ENCODE results near the gene EXOC1.
"Not testable (repeated sequence)": the region's sequence is repeated elsewhere in the genome, so short reads cannot be mapped to it uniquely, and the experiment has no call there.

Gene EXOC1

GRCh38 chr4:55907469-55907868 is 54.0 kb downstream of the EXOC1 start:
- DNase-seq (ENCODE audit: low read depth) = no peak

- DNase-seq (ENCODE audit: low read depth) = no peak
Observed at GRCh38 chr4:55910140-55910539, 56.7 kb downstream of the EXOC1 start.

GRCh38 chr4:55912249-55912648 is 58.8 kb downstream of the EXOC1 start:
- no peak for DNase-seq (ENCODE audit: low read depth)

GRCh38 chr4:55920571-55920970 is 67.1 kb downstream of the EXOC1 start:
- no peak for DNase-seq (ENCODE audit: low read depth)

GRCh38 chr4:55921093-55921492 is 67.6 kb downstream of the EXOC1 start:
- no peak for DNase-seq (ENCODE audit: low read depth)

- no peak for DNase-seq (ENCODE audit: low read depth)
Observed at GRCh38 chr4:55925241-55925640, 71.8 kb downstream of the EXOC1 start.

- DNase-seq (ENCODE audit: low read depth) = no peak
Observed at GRCh38 chr4:55926610-55927009, 73.2 kb downstream of the EXOC1 start.

GRCh38 chr4:55927803-55928437 is 74.5 kb downstream of the EXOC1 start:
- DNase-seq (ENCODE audit: low read depth) = no peak

GRCh38 chr4:55928846-55929245 is 75.4 kb downstream of the EXOC1 start:
- DNase-seq (ENCODE audit: low read depth) = no peak

- DNase-seq (ENCODE audit: low read depth) = no peak
Observed at GRCh38 chr4:55931043-55931442, 77.6 kb downstream of the EXOC1 start.

GRCh38 chr4:55931833-55932232 is 78.4 kb downstream of the EXOC1 start:
- no peak for DNase-seq (ENCODE audit: low read depth)

GRCh38 chr4:55932511-55932910 is 79.1 kb downstream of the EXOC1 start:
- DNase-seq (ENCODE audit: low read depth) = no peak

- DNase-seq (ENCODE audit: low read depth) = no peak
Observed at GRCh38 chr4:55933611-55934010, 80.2 kb downstream of the EXOC1 start.

GRCh38 chr4:55935907-55936306 is 82.5 kb downstream of the EXOC1 start:
- not testable (repeated sequence) for DNase-seq (ENCODE audit: low read depth)

- no peak for DNase-seq (ENCODE audit: low read depth)
Observed at GRCh38 chr4:55938481-55938880, 85.0 kb downstream of the EXOC1 start.

- DNase-seq (ENCODE audit: low read depth) = no peak
Observed at GRCh38 chr4:55939421-55939820, 86.0 kb downstream of the EXOC1 start.

- DNase-seq (ENCODE audit: low read depth) = no peak
Observed at GRCh38 chr4:55941881-55942396, 88.5 kb downstream of the EXOC1 start.

GRCh38 chr4:55947254-55947882 is 93.9 kb downstream of the EXOC1 start:
- DNase-seq (ENCODE audit: low read depth) = no peak

- DNase-seq (ENCODE audit: low read depth) = peak; percentile 40
Observed at GRCh38 chr4:55947912-55948725, 94.7 kb downstream of the EXOC1 start.

- peak; percentile 89 for DNase-seq (ENCODE audit: low read depth)
Observed at GRCh38 chr4:55948726-55949481, 95.5 kb downstream of the EXOC1 start, which contains the start of gene CEP135. TSS of gene CEP135 (plus strand) at chr4:55948945. CDS start at chr4:55952131, 3,186 bp downstream.

- no peak for DNase-seq (ENCODE audit: low read depth)
Observed at GRCh38 chr4:55949482-55949802, 96.0 kb downstream of the EXOC1 start.
